H1 (cell line): ENCODE data around the gene PAX3. TPM values are rescaled to one million over a fixed set of nuclear protein-coding genes. Genes with fewer than 3 reads are reported as not detected.

Experiments
- CTCF ChIA-PET: fragments of 300-600 bp; sonication (Branson Sonifier 250); formaldehyde crosslinking; loops from one replicate; lab custom pipeline; 2021; ENCODE audit not compliant: partially characterized antibody; lab: Charles Lee
- POLR2A ChIA-PET: fragments of 300-600 bp; sonication (Branson Sonifier 250); formaldehyde crosslinking; loops from one replicate; lab custom pipeline; 2021; ENCODE audit warnings: inconsistent platforms; ENCODE audit not compliant: partially characterized antibody; lab: Charles Lee
- DNase-seq, 2 experiments: peaks; one replicate each; pipeline versions ENCODE4 v3.0.0 to v3.0.0-alpha.2; 2010 to 2022; ENCODE audit warnings: low spot score in 2 of 2, low read depth in 1 of 2, mixed read lengths in 1 of 2
- FAIRE-seq: peaks from 2 replicates; lab custom pipeline; 2011; peaks lifted over from hg19 to GRCh38; lab: Jason Lieb, UNC
- H2AFZ ChIP-seq: 2 replicates; pipeline ENCODE4 v1.8.1; 2012; ENCODE audit warnings: low read length, inconsistent platforms
- H2AK5ac ChIP-seq: 2 replicates; pipeline ENCODE4 v1.6.1; 2013; ENCODE audit warnings: low read depth, low read length
- H2BK120ac ChIP-seq: replicated peaks from 2 replicates; pipeline ENCODE3; 2013; ENCODE audit warnings: low read depth, low read length, inconsistent platforms
- H2BK12ac ChIP-seq: 2 replicates; pipeline ENCODE4 v1.6.1; 2013; ENCODE audit warnings: low read depth, low read length
- H2BK15ac ChIP-seq: 2 replicates; pipeline ENCODE4 v1.6.1; 2013; ENCODE audit warnings: low read length
- H2BK20ac ChIP-seq: 2 replicates; pipeline ENCODE4 v1.6.1; 2013; ENCODE audit warnings: low read length
- H2BK5ac ChIP-seq: 2 replicates; pipeline ENCODE4 v1.6.1; 2013; ENCODE audit warnings: low read depth, low read length
- H3K14ac ChIP-seq: 2 replicates; pipeline ENCODE4 v1.6.1; 2013; ENCODE audit warnings: inconsistent platforms; ENCODE audit not compliant: insufficient read length
- H3K18ac ChIP-seq: 2 replicates; pipeline ENCODE4 v1.6.1; 2013; ENCODE audit warnings: low read length; ENCODE audit errors: extremely low read depth
- H3K23ac ChIP-seq: 2 replicates; pipeline ENCODE4 v1.6.1; 2013; ENCODE audit warnings: inconsistent platforms; ENCODE audit not compliant: insufficient read length
- H3K23me2 ChIP-seq: 2 replicates; pipeline ENCODE4 v1.6.1; 2013; ENCODE audit warnings: low read depth, low read length
- H3K27ac ChIP-seq: 2 replicates; pipeline ENCODE4 v1.6.1; 2011; ENCODE audit warnings: low read depth, low read length, inconsistent platforms
- H3K27me3 ChIP-seq, 4 experiments: replicated peaks in 1 of 4; 1 replicate in 1 of 4; 2 replicates in 3 of 4; pipeline versions ENCODE4 v1.6.1 to v1.8.1; 2011 to 2013; ENCODE audit warnings: low read length in 3 of 4, mild to moderate bottlenecking in 3 of 4, inconsistent platforms in 2 of 4, mixed read lengths in 2 of 4, moderate library complexity in 1 of 4; ENCODE audit not compliant: control insufficient read depth in 3 of 4, insufficient read depth in 3 of 4; ENCODE audit errors: extremely low read depth in 1 of 4
- H3K36me3 ChIP-seq, 4 experiments: 2 replicates each; pipeline versions ENCODE4 v1.6.1 to v1.8.1; 2011 to 2013; ENCODE audit warnings: mild to moderate bottlenecking in 4 of 4, low read length in 3 of 4, moderate library complexity in 2 of 4, control low read depth in 1 of 4, inconsistent platforms in 1 of 4; ENCODE audit not compliant: insufficient read depth in 4 of 4, control insufficient read depth in 2 of 4
- H3K4ac ChIP-seq: replicated peaks from 2 replicates; pipeline ENCODE3; 2013; ENCODE audit warnings: low read length, low read depth, mixed read lengths, inconsistent platforms; ENCODE audit not compliant: insufficient read length
- H3K4me1 ChIP-seq, 4 experiments: replicated peaks in 1 of 4; 1 replicate in 1 of 4; 2 replicates in 3 of 4; pipeline versions ENCODE4 v1.6.1 to v1.8.1; 2011 to 2013; ENCODE audit warnings: low read length in 3 of 4, inconsistent platforms in 2 of 4, mixed read lengths in 1 of 4; ENCODE audit not compliant: insufficient read depth in 4 of 4, control insufficient read depth in 3 of 4
- H3K4me2 ChIP-seq, 2 experiments: 2 replicates each; pipeline versions ENCODE4 v1.6.1 to v1.8.1; 2011 to 2013; ENCODE audit warnings: low read depth in 2 of 2, low read length in 2 of 2, control low read depth in 1 of 2, inconsistent platforms in 1 of 2, mild to moderate bottlenecking in 1 of 2; ENCODE audit not compliant: insufficient read depth in 1 of 2
- H3K4me3 ChIP-seq, 4 experiments: fragments of 200-600, 300-600 bp in 1 of 4; sonication (generic), shearing (Covaris generic), sonication (Bioruptor Twin) in 1 of 4; 2 replicates each; pipeline versions ENCODE4 v1.5.1 to v1.8.1; 2011 to 2016; ENCODE audit warnings: low read length in 4 of 4, low read depth in 3 of 4, control low read depth in 2 of 4, inconsistent platforms in 2 of 4, mild to moderate bottlenecking in 2 of 4, mixed read lengths in 1 of 4, moderate library complexity in 1 of 4; ENCODE audit not compliant: insufficient read depth in 2 of 4; ENCODE audit errors: extremely low read depth in 1 of 4
- H3K56ac ChIP-seq: replicated peaks from 2 replicates; pipeline ENCODE3; 2013; ENCODE audit warnings: low read depth, mild to moderate bottlenecking, mixed read lengths, low read length, inconsistent platforms; ENCODE audit not compliant: insufficient read length
- H3K79me1 ChIP-seq: 2 replicates; pipeline ENCODE4 v1.6.1; 2013; ENCODE audit warnings: low read depth, low read length, control low read depth
- H3K79me2 ChIP-seq, 2 experiments: 2 replicates each; pipeline versions ENCODE4 v1.6.1 to v1.8.1; 2012 to 2013; ENCODE audit warnings: low read length in 2 of 2, mild to moderate bottlenecking in 2 of 2, inconsistent platforms in 1 of 2; ENCODE audit not compliant: insufficient read depth in 2 of 2, control insufficient read depth in 1 of 2
- H3K9ac ChIP-seq, 4 experiments: replicated peaks in 1 of 4; 1 replicate in 1 of 4; 2 replicates in 3 of 4; pipeline versions ENCODE4 v1.6.1 to v1.8.1; 2011 to 2013; ENCODE audit warnings: low read depth in 3 of 4, low read length in 3 of 4, control low read depth in 2 of 4, mild to moderate bottlenecking in 2 of 4, moderate library complexity in 2 of 4, inconsistent platforms in 1 of 4; ENCODE audit errors: extremely low read depth in 1 of 4
- H3K9me3 ChIP-seq, 2 experiments: 2 replicates each; pipeline versions ENCODE4 v1.6.1 to v1.8.1; 2012 to 2013; ENCODE audit warnings: mild to moderate bottlenecking in 2 of 2, moderate library complexity in 2 of 2, control low read depth in 1 of 2, inconsistent platforms in 1 of 2, low read depth in 1 of 2, low read length in 1 of 2, mixed read lengths in 1 of 2; ENCODE audit not compliant: insufficient read depth in 2 of 2
- H4K20me1 ChIP-seq, 2 experiments: replicated peaks in 1 of 2; 2 replicates each; pipeline versions ENCODE3 to v1.8.1; 2011 to 2013; ENCODE audit warnings: inconsistent platforms in 2 of 2, low read length in 2 of 2, mild to moderate bottlenecking in 1 of 2; ENCODE audit not compliant: insufficient read depth in 2 of 2, control insufficient read depth in 1 of 2
- H4K5ac ChIP-seq: 2 replicates; pipeline ENCODE4 v1.6.1; 2013; ENCODE audit warnings: low read length, low read depth, mixed read lengths, inconsistent platforms; ENCODE audit not compliant: insufficient read length
- H4K8ac ChIP-seq: 2 replicates; pipeline ENCODE4 v1.8.0; 2013; ENCODE audit warnings: mild to moderate bottlenecking, moderate library complexity, low read length, inconsistent platforms; ENCODE audit not compliant: insufficient read depth; ENCODE audit errors: extremely low read depth
- H4K91ac ChIP-seq: replicated peaks from 2 replicates; pipeline ENCODE3; 2013; ENCODE audit warnings: low read length, mixed read lengths, inconsistent platforms; ENCODE audit not compliant: insufficient read length
- BRCA1 ChIP-seq: IDR thresholded peaks from 2 replicates; pipeline ENCODE4 v1.6.1; 2012; ENCODE audit warnings: low read depth, low read length, improper control_type of control experiment
- CEBPB ChIP-seq: IDR thresholded peaks from 2 replicates; pipeline ENCODE4 v1.6.1; 2012; ENCODE audit warnings: low read depth, low read length
- CHD2 ChIP-seq: IDR thresholded peaks from 2 replicates; pipeline ENCODE4 v1.6.1; 2012; ENCODE audit warnings: low read length, improper control_type of control experiment
- EGR1 ChIP-seq: IDR thresholded peaks from 2 replicates; pipeline ENCODE4 v1.6.1; 2011; ENCODE audit warnings: low read depth, low read length, borderline replicate concordance
- EP300 ChIP-seq, 2 experiments: IDR thresholded peaks; 1 replicate in 1 of 2; 2 replicates in 1 of 2; pipeline ENCODE4 v1.6.1; 2011 to 2012; ENCODE audit warnings: low read depth in 2 of 2, low read length in 2 of 2, mild to moderate bottlenecking in 2 of 2, borderline replicate concordance in 1 of 2, inconsistent platforms in 1 of 2, moderate library complexity in 1 of 2
- EZH2 ChIP-seq: fragments of 200-600 bp; sonication (generic); IDR thresholded peaks from 2 replicates; pipeline ENCODE4 v1.7.1; 2012; ENCODE audit warnings: low read depth, mild to moderate bottlenecking, moderate library complexity, low read length, inconsistent platforms; ENCODE audit not compliant: severe bottlenecking
- RAD21 ChIP-seq, 2 experiments: IDR thresholded peaks in 1 of 2; conservative IDR thresholded peaks in 1 of 2; 2 replicates each; pipeline ENCODE4 v1.6.1; 2011; ENCODE audit warnings: low read depth in 2 of 2, low read length in 2 of 2, improper control_type of control experiment in 1 of 2, inconsistent platforms in 1 of 2, mild to moderate bottlenecking in 1 of 2, moderate library complexity in 1 of 2
- RNF2 ChIP-seq: fragments of 200-900, 300-1000 bp; sonication (generic); IDR thresholded peaks from 2 replicates; pipeline ENCODE4 v1.7.1; 2016; ENCODE audit warnings: borderline replicate concordance, low read depth, mild to moderate bottlenecking, antibody characterized with exemption, low read length; ENCODE audit not compliant: poor library complexity, severe bottlenecking; ENCODE audit errors: missing control alignments
- RXRA ChIP-seq: IDR thresholded peaks from 2 replicates; pipeline ENCODE4 v1.6.1; 2011; ENCODE audit warnings: low read depth, mild to moderate bottlenecking, low read length, moderate library complexity; ENCODE audit not compliant: insufficient read depth
- SP1 ChIP-seq: IDR thresholded peaks from 2 replicates; pipeline ENCODE4 v1.6.1; 2011; ENCODE audit warnings: low read depth, low read length
- WGBS, 2 experiments: shearing (Covaris generic) in 1 of 2; methylation state at CpG; one replicate each; pipeline versions ENCODE4 v1.1.6 to v1.1.7; 2013 to 2015; ENCODE audit warnings: low lambda C conversion rate in 2 of 2, mixed read lengths in 2 of 2, inconsistent platforms in 1 of 2, low coverage in 1 of 2, missing lambda C conversion rate in 1 of 2; ENCODE audit not compliant: insufficient replicate concordance in 2 of 2, insufficient coverage in 1 of 2, insufficient read length in 1 of 2; ENCODE audit errors: extremely low coverage in 1 of 2, missing lambda C conversion rate in 1 of 2; 5-methylcytosine and 5-hydroxymethylcytosine counted together
- polyA plus RNA-seq, 7 experiments: library from polyadenylated mRNA; depleted of rRNA in 3 of 7; stranded (reverse) in 5 of 7; unstranded in 2 of 7; fragments of >200 nt in 5 of 7; fragments of 200-250 nt in 2 of 7; gene quantifications; 1 replicate in 5 of 7; 2 replicates in 1 of 7; 4 replicates in 1 of 7; pipeline versions ENCODE4 v1.2.1 to v1.2.3, GENCODE V29; 2011 to 2013; ENCODE audit warnings: missing spikeins in 2 of 7, mixed read lengths in 2 of 7
- total RNA-seq: library from RNA; stranded (reverse); fragmentation: NEBNext Ultra II Directional; extraction: Animal tissue kit (Norgen Biotek cat#: 25700); gene quantifications from 2 replicates; pipeline ENCODE4 v1.2.1, GENCODE V29; 2021
- TF ChIP-seq, protein P1 (sequence below), 3 experiments: IDR thresholded peaks; 1 replicate in 2 of 3; 2 replicates in 1 of 3; pipeline versions ENCODE4 v1.5.1 to v1.6.1; 2011; ENCODE audit warnings: low read length in 3 of 3, mild to moderate bottlenecking in 3 of 3, inconsistent platforms in 2 of 3, low read depth in 1 of 3, moderate library complexity in 1 of 3; ENCODE audit not compliant: insufficient read depth in 1 of 3; ENCODE audit errors: control extremely low read depth in 1 of 3

The PAX3 gene
- total and polyA plus RNA-seq, 2 of the 8 experiments (the other 6 are each of a cell fraction or from before 2014, with no cell fraction given) = 0.33 TPM; not detected in 1

DNA sequence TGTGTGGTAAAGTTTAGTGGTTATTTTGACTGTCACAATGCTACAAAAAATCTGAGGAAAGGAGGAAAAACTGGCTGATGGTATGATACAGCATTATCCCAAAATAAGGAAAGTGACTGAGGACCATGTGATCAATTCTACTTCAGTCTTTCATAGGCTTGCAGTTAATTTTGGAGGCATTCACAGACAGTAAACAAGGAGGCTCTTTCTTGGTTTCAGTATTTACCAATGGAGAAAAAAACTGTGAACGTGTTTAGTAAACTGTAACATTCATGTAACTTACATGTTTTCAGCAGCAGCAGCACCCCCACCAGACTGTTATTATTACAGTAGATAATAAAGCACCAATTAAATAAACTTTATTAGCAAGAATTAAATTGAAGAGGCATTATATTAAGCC, 50.0 kb downstream of the PAX3 start:
- Histone ChIP-seq H3K36me3 (no peaks in the 10 kb centered on the region), H3K4me2 (no peak overlapping the region), H3K4me3 (no peak overlapping the region), H2AFZ (no peak overlapping the region), H4K91ac (no peak overlapping the region), H2BK120ac (no peak overlapping the region), H3K23me2 (no peaks in the 10 kb centered on the region), H3K9ac (no peak overlapping the region), H3K14ac (no peak overlapping the region), H3K4me1 (no peaks in the 10 kb centered on the region), H3K79me2 (no peaks in the 10 kb centered on the region; a peak in 1 of 4 replicates), H2AK5ac (no peak overlapping the region), H3K23ac (no peak overlapping the region), H3K4ac (no peak overlapping the region), H4K8ac (no peak overlapping the region), H3K27me3 (no peaks in the 10 kb centered on the region; a peak in 1 of 7 replicates), H2BK12ac (no peak overlapping the region), H3K9me3 (no peaks in the 10 kb centered on the region), H4K5ac (no peak overlapping the region), H3K27ac (no peak overlapping the region), H2BK15ac (no peak overlapping the region), H4K20me1 (no peaks in the 10 kb centered on the region), H3K18ac (no peak overlapping the region), H3K79me1 (no peaks in the 10 kb centered on the region), H2BK20ac (no peak overlapping the region), H3K56ac (no peak overlapping the region), H2BK5ac (no peak overlapping the region)
- DNase-seq (no peak), FAIRE-seq (no peak)
- ChIA-PET POLR2A (no interaction called here), CTCF (no interaction called here)
- 81% methylated on average over 1 of the region's 1 CpG; no CpG with 5 or more reads in 1 of the 2 experiments for WGBS, 2 experiments
- TF ChIP-seq CEBPB (no peak), EZH2 (no peak), CHD2 (no peak), EP300 (IDR thresholded peaks at IDR 0.05; ENCODE audit: borderline replicate concordance in 1 of 2, low read depth in 2 of 2, low read length in 2 of 2) (no peak), RAD21 (IDR thresholded peaks at IDR 0.05 in 1 of 2, conservative IDR thresholded peaks at IDR 0.05 in 1 of 2; ENCODE audit: low read depth in 2 of 2, low read length in 2 of 2) (no peak), BRCA1 (no peak), EGR1 (no peak), RXRA (no peak), RNF2 (no peak), SP1 (no peak)
- TF ChIP-seq, protein P1, sequence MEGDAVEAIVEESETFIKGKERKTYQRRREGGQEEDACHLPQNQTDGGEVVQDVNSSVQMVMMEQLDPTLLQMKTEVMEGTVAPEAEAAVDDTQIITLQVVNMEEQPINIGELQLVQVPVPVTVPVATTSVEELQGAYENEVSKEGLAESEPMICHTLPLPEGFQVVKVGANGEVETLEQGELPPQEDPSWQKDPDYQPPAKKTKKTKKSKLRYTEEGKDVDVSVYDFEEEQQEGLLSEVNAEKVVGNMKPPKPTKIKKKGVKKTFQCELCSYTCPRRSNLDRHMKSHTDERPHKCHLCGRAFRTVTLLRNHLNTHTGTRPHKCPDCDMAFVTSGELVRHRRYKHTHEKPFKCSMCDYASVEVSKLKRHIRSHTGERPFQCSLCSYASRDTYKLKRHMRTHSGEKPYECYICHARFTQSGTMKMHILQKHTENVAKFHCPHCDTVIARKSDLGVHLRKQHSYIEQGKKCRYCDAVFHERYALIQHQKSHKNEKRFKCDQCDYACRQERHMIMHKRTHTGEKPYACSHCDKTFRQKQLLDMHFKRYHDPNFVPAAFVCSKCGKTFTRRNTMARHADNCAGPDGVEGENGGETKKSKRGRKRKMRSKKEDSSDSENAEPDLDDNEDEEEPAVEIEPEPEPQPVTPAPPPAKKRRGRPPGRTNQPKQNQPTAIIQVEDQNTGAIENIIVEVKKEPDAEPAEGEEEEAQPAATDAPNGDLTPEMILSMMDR (IDR thresholded peaks at IDR 0.05; ENCODE audit: control extremely low read depth in 1 of 3, insufficient read depth in 1 of 3, low read depth in 1 of 3, low read length in 3 of 3) = no peak
